Activated B cell treated with CpG ODN at 0.5 μM for 24 hours (primary cell): ENCODE measurements around the gene CYTH1. TPM values are rescaled to one million over a fixed set of nuclear protein-coding genes. Genes with fewer than 3 reads are reported as not detected.
A peak's percentile ranks its signal among the peaks of the same experiment; 100 is the strongest.

ENCODE experiments used
- ATAC-seq: fragments of 200-7000 bp; cut with Tn5 transposase; one replicate; pipeline ENCODE4 v1.10.0; 2021; ENCODE audit warnings: low read depth, mild to moderate bottlenecking, moderate library complexity
- CTCF ChIA-PET: fragments of 350-600 bp; sonication (Branson Sonifier 250); formaldehyde crosslinking; loops from one replicate; lab custom pipeline; 2021; ENCODE audit warnings: antibody characterized with exemption; lab: Charles Lee
- POLR2A ChIA-PET: fragments of 350-600 bp; sonication (Branson Sonifier 250); formaldehyde crosslinking; loops from one replicate; lab custom pipeline; 2021; ENCODE audit warnings: antibody characterized with exemption; lab: Charles Lee
- DNase-seq: peaks from one replicate; pipeline ENCODE4 v3.0.0; 2022
- H3K27ac Mint-ChIP-seq: one replicate; pipeline ENCODE4 v1.8.0; 2020; ENCODE audit warnings: mixed read lengths
- H3K27me3 Mint-ChIP-seq: one replicate; pipeline ENCODE4 v1.8.0; 2021; ENCODE audit warnings: mixed read lengths
- H3K36me3 Mint-ChIP-seq: one replicate; pipeline ENCODE4 v1.8.0; 2021; ENCODE audit warnings: low read depth, mixed read lengths
- H3K4me1 Mint-ChIP-seq: one replicate; pipeline ENCODE4 v1.8.0; 2021; ENCODE audit warnings: mixed read lengths
- H3K4me3 Mint-ChIP-seq: one replicate; pipeline ENCODE4 v1.8.0; 2020; ENCODE audit warnings: mild to moderate bottlenecking, mixed read lengths
- H3K9me3 Mint-ChIP-seq: one replicate; pipeline ENCODE4 v1.8.0; 2020; ENCODE audit warnings: mixed read lengths
- intact Hi-C: fragments of 100-400 bp; cut with micrococcal nuclease; formaldehyde crosslinking; loops from one replicate; pipeline ENCODE4 v1.15.1; 2024
- total RNA-seq: library from RNA; stranded (reverse); gene quantifications from 2 replicates; pipeline ENCODE4 v1.2.3, GENCODE V29; 2022
- TF ChIP-seq, protein P1 (sequence below): fragments of 200-600 bp; IDR thresholded peaks from one replicate; pipeline ENCODE4 v1.8.0; 2022; ENCODE audit warnings: antibody characterized with exemption, mild to moderate bottlenecking

CYTH1 gene
- total RNA-seq, 1 donor from 2014 or later: 391 TPM

- H3K27me3 Mint-ChIP-seq: no peaks in the 10 kb centered on the region
- DNase-seq: no peak
- H3K36me3 Mint-ChIP-seq: peaks cover 15% of the 10 kb centered on the region
- no peak for ATAC-seq
- CTCF ChIA-PET: interaction anchor here (0.6 to 0.7 kb wide), 2 partner anchors 11 to 34 kb away, joined by 3 read pairs; no protein-coding TSS in a partner anchor
- H3K27ac Mint-ChIP-seq: peak overlapping the region; percentile 79
- TF ChIP-seq, protein P1, sequence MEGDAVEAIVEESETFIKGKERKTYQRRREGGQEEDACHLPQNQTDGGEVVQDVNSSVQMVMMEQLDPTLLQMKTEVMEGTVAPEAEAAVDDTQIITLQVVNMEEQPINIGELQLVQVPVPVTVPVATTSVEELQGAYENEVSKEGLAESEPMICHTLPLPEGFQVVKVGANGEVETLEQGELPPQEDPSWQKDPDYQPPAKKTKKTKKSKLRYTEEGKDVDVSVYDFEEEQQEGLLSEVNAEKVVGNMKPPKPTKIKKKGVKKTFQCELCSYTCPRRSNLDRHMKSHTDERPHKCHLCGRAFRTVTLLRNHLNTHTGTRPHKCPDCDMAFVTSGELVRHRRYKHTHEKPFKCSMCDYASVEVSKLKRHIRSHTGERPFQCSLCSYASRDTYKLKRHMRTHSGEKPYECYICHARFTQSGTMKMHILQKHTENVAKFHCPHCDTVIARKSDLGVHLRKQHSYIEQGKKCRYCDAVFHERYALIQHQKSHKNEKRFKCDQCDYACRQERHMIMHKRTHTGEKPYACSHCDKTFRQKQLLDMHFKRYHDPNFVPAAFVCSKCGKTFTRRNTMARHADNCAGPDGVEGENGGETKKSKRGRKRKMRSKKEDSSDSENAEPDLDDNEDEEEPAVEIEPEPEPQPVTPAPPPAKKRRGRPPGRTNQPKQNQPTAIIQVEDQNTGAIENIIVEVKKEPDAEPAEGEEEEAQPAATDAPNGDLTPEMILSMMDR: no peak
- intact Hi-C loops: no loop called here
- POLR2A ChIA-PET: interaction anchor here (0.6 to 4.6 kb wide), 5 partner anchors 12 to 27 kb away, joined by 3 to 15 read pairs (median 3); no protein-coding TSS in a partner anchor
- no peak overlapping the region for H3K4me3 Mint-ChIP-seq
- peaks cover 69% of the 10 kb centered on the region for H3K4me1 Mint-ChIP-seq
- H3K9me3 Mint-ChIP-seq: no peaks in the 10 kb centered on the region
These were observed 20.2 kb downstream of the CYTH1 start for GRCh38 chr17:78761789-78762406.

DNA sequence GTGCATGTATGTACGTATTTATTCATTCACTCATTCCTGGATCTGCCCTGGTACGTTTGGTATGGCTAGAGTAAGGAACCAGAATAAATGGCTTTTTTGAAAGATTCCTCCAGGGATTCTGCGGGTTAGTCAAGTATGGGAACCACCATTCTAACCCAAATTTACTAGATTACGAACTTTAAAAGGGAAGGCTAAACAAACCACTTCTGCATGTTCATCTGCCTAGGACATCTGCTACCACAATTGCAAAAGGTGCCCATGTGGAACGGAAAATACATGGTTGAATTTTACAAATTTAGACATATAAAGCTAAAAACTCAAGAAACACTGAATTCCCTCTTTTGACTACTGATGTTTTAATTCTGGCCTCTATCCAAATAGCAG, 22.1 kb downstream of the CYTH1 start:
- peak overlapping the region; percentile 70 for H3K4me3 Mint-ChIP-seq
- DNase-seq: no peak
- no peaks in the 10 kb centered on the region for H3K27me3 Mint-ChIP-seq
- H3K36me3 Mint-ChIP-seq: peaks cover 19% of the 10 kb centered on the region
- CTCF ChIA-PET: interaction anchor here (1.7 kb wide), 1 partner anchor 51 kb away, joined by 3 read pairs; no protein-coding TSS in a partner anchor
- H3K9me3 Mint-ChIP-seq: no peaks in the 10 kb centered on the region
- peaks cover 84% of the 10 kb centered on the region for H3K4me1 Mint-ChIP-seq
- H3K27ac Mint-ChIP-seq: peak overlapping the region; percentile 94
- TF ChIP-seq, protein P1: no peak
- POLR2A ChIA-PET: interaction anchor here (0.7 to 4.6 kb wide), 8 partner anchors 8 to 25 kb away, joined by 3 to 15 read pairs (median 6); no protein-coding TSS in a partner anchor
- intact Hi-C loops: loop anchor here (1.0 to 2.0 kb wide), 3 partner anchors 15 to 25 kb away; no protein-coding TSS in a partner anchor
- peak; percentile 26 for ATAC-seq

DNA sequence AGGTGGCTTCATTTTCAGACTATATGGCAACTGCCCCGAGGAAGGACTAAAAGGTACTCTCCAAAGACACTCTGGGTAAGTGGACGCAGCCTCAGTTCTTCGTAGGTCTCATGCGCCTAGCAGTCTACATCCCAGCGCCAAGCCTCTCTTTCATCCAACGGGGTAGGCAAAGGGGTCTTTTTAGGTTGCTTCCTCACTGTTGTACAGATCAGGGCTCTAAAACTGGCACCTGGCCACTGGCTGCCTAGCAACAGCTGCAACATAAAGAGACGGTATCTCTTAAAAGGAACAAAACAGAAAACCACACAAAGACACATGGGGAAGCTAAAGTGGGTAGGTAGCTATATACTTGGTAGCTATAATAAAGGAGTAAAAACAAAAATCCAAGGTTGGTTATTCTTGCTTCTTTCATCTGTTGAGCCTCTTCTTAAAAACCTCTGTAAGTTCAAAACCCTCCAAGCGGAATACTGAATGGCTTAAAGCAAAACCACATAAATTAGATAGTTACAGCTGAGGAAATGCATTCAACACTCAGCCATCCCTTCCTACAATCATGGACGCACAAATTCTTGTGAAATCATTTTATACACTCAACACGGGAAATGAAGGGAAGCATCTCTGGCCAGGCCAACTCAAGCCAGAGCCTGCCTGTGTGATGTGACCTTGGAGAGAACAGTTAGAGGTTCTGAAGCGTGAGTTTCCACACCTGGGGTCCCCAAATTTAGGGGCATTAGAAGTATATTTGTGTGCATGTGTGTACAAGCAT, 22.7 kb downstream of the CYTH1 start:
- Mint-ChIP-seq H3K27ac (peak overlapping the region; percentile 94), H3K4me3 (peak overlapping the region; percentile 70), H3K9me3 (no peaks in the 10 kb centered on the region), H3K36me3 (peaks cover 17% of the 10 kb centered on the region), H3K27me3 (no peaks in the 10 kb centered on the region), H3K4me1 (peaks cover 81% of the 10 kb centered on the region)
- DNase-seq: no peak
- TF ChIP-seq, protein P1: no peak
- POLR2A ChIA-PET: interaction anchor here (0.7 to 4.6 kb wide), 11 partner anchors 9 to 51 kb away, joined by 3 to 15 read pairs (median 4); no protein-coding TSS in a partner anchor
- intact Hi-C loops: loop anchor here (1.0 to 2.0 kb wide), 3 partner anchors 14 to 25 kb away; no protein-coding TSS in a partner anchor
- peak; percentile 74 for ATAC-seq
- CTCF ChIA-PET: interaction anchor here (1.0 to 1.8 kb wide), 3 partner anchors 10 to 51 kb away, joined by 3 to 6 read pairs (median 4); no protein-coding TSS in a partner anchor

- Mint-ChIP-seq H3K27ac (peak overlapping the region; percentile 86), H3K4me1 (peaks cover 92% of the 10 kb centered on the region), H3K9me3 (no peaks in the 10 kb centered on the region), H3K27me3 (no peaks in the 10 kb centered on the region), H3K4me3 (no peak overlapping the region), H3K36me3 (peaks cover 10% of the 10 kb centered on the region)
- TF ChIP-seq, protein P1: no peak
- ChIA-PET CTCF (interaction anchor here (1.9 kb wide), 1 partner anchor 23 kb away, joined by 5 read pairs; no protein-coding TSS in a partner anchor), POLR2A (interaction anchor here (0.7 to 0.9 kb wide), 2 partner anchors 17 to 52 kb away, joined by 3 to 4 read pairs; no protein-coding TSS in a partner anchor)
- ATAC-seq (no peak), DNase-seq (no peak)
- intact Hi-C loops: no loop called here
These were observed 28.5 kb downstream of the CYTH1 start for GRCh38 chr17:78753316-78754250.
